Activated naive CD4-positive, alpha-beta T cell treated with anti-CD3 and anti-CD28 coated beads for 36 hours (primary cell): ENCODE measurements around the gene CORIN. TPM values are rescaled to one million over a fixed set of nuclear protein-coding genes. Genes with fewer than 3 reads are reported as not detected.

Experiments
- CTCF ChIA-PET: fragments of 350-600 bp; sonication (Branson Sonifier 250); formaldehyde crosslinking; loops from one replicate; lab custom pipeline; 2021; ENCODE audit warnings: antibody characterized with exemption; lab: Charles Lee
- DNase-seq: peaks from one replicate; pipeline ENCODE4 v3.0.0-alpha.2; 2020
- H3K27ac Mint-ChIP-seq: one replicate; pipeline ENCODE4 v1.8.0; 2021; ENCODE audit warnings: mild to moderate bottlenecking, mixed read lengths
- H3K27me3 Mint-ChIP-seq: one replicate; pipeline ENCODE4 v1.8.0; 2021; ENCODE audit warnings: low read depth, mixed read lengths
- H3K36me3 Mint-ChIP-seq: one replicate; pipeline ENCODE4 v1.8.0; 2021; ENCODE audit warnings: low read depth, mixed read lengths
- H3K4me1 Mint-ChIP-seq: one replicate; pipeline ENCODE4 v1.8.0; 2021; ENCODE audit warnings: low read depth, mixed read lengths
- H3K4me3 Mint-ChIP-seq: one replicate; pipeline ENCODE4 v1.8.0; 2021; ENCODE audit warnings: mild to moderate bottlenecking, moderate library complexity, mixed read lengths
- H3K9me3 Mint-ChIP-seq: one replicate; pipeline ENCODE4 v1.8.0; 2021; ENCODE audit warnings: mixed read lengths
- intact Hi-C: fragments of 100-400 bp; cut with micrococcal nuclease; formaldehyde crosslinking; loops from one replicate; pipeline ENCODE4 v1.15.1; 2023
- total RNA-seq, 2 experiments: library from RNA; stranded (reverse); gene quantifications; one replicate each; pipeline ENCODE4 v1.2.3, GENCODE V29; 2021

The CORIN gene
- total RNA-seq, 2 experiments from 2014 or later, result 0.07 TPM; not detected in 1

DNA sequence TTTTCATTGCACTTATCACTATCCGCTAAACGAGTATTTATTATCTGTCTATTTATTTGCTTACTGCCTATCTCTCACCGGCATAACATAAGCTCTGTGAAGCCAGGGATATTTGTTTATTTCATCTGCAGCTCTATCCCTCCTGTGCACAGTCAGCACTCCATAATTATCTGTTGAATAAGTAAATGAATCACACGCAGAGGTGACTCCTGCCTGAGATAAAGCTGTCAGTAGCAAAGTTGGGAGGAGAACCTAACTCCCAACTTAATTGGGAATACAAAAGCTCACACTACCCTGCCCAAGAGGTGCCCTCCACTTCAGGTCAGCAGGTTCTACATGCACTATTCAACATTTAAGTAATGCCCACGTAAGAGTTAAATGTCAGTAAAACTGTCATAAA, 85.7 kb downstream of the CORIN start:
- Mint-ChIP-seq H3K9me3 (peaks cover 10% of the 10 kb centered on the region), H3K27ac (no peak overlapping the region), H3K36me3 (no peaks in the 10 kb centered on the region), H3K4me1 (no peaks in the 10 kb centered on the region), H3K4me3 (no peak overlapping the region), H3K27me3 (peaks cover 10% of the 10 kb centered on the region)
- DNase-seq, result no peak
- CTCF ChIA-PET, result no interaction called here
- intact Hi-C loops, result no loop called here

DNA sequence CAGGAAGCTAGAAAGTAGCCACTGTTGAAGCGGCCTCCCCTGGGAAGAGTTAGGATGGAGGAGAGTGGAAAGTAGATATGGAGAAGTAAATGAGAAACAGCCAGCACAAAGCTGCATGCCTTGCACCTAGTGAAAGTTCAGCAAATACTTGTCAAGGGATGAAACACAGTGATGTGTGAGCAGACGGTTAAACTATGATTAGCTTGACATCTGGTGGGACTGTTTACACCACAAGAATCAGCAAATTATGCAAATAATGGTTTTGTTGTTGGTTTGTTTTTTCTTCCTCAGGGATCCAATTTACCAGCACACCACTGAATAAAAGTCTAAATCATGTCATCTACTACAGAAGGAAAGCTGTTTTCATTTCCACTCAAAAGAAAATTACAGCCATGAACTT, 87.1 kb downstream of the CORIN start:
- Mint-ChIP-seq H3K4me3 (no peak overlapping the region), H3K36me3 (no peaks in the 10 kb centered on the region)
- CTCF ChIA-PET, result no interaction called here

DNA sequence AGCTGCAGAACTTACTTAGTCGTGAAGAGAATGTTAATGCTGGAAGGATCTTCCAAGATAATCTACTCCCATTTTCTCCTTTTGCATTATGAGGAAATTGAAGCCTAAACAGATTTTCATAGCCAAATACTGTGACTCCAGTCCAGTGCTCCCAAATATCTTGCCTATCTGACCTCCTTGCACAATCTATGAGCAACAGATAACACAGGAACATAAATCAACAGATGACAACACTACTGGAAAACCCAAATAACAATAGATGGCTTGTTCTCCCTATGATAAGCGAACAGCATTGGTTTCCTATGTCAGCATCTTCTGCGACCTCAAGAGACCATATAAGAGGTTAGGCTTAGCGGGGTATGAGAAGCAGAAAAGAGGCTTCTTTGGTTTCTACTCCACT, 88.0 kb downstream of the CORIN start:
- no peaks in the 10 kb centered on the region for H3K36me3 Mint-ChIP-seq
- H3K9me3 Mint-ChIP-seq, result peaks cover 10% of the 10 kb centered on the region
- CTCF ChIA-PET, result no interaction called here
- peaks cover 10% of the 10 kb centered on the region for H3K27me3 Mint-ChIP-seq
- no peak overlapping the region for H3K4me3 Mint-ChIP-seq
- DNase-seq, result no peak
- H3K4me1 Mint-ChIP-seq, result no peaks in the 10 kb centered on the region
- intact Hi-C loops, result no loop called here
- no peak overlapping the region for H3K27ac Mint-ChIP-seq

More for the DNA sequence above, 87.1 kb downstream of the CORIN start:
- DNase-seq, result no peak
- no peak overlapping the region for H3K27ac Mint-ChIP-seq
- H3K9me3 Mint-ChIP-seq, result peaks cover 10% of the 10 kb centered on the region
- intact Hi-C loops, result no loop called here
- no peaks in the 10 kb centered on the region for H3K4me1 Mint-ChIP-seq
- H3K27me3 Mint-ChIP-seq, result peaks cover 10% of the 10 kb centered on the region

DNA sequence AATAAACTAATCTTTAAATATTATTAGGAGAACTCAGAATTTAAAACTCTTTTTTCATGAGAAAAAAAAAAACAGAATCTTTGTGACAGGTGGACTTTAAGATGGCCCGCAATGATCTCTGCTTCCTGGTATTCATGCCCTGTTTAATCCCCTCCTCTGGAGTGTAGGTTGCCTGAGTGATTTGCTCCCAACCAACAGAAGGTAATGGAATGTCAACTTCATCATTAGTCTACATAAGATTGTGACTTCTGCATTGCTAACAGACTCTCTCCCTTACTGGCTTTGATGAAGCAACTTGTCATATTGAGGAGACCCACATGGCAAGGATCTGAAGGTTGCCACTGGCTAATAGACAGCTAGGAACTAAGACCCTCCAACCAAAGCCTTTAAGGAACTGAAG, 88.8 kb downstream of the CORIN start:
- Mint-ChIP-seq H3K36me3 (no peaks in the 10 kb centered on the region), H3K4me1 (no peaks in the 10 kb centered on the region), H3K27ac (no peak overlapping the region), H3K27me3 (peaks cover 10% of the 10 kb centered on the region), H3K9me3 (peaks cover 10% of the 10 kb centered on the region), H3K4me3 (no peak overlapping the region)
- intact Hi-C loops, result no loop called here
- CTCF ChIA-PET, result interaction anchor here (1.2 kb wide), 1 partner anchor 87 kb away, joined by 3 read pairs; no protein-coding TSS in a partner anchor
- DNase-seq, result no peak

DNA sequence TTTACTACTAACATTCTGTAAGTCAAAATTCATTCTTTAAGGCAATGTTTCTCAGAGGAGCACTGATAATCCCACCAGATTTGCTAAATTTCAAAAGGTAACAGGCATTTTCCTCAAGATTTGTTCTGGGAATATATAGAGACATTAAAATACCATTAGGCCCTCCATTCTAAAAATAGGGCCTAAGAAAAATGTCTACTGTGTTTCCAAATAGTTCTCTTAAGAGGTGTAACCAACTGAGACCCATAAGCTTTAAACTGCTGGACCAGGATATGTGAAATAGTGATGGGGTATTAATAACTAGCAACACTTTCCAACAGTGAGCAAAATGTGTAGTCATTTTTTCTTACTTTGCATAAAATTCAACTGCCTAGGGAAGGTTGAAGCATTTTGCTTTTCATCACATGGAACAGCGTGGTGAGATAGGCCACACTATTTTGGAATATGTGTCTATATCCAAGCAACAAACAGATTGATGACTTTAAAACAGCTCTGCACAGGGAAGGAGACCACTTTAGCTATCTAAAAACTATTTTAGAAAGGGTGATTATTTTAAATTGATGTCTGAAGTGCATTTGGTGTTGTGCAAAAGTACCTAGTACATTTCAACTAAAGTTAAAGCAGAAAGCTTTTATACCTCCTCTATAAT, 89.9 kb downstream of the CORIN start:
- Mint-ChIP-seq H3K4me1 (no peaks in the 10 kb centered on the region), H3K27me3 (peaks cover 9% of the 10 kb centered on the region), H3K27ac (no peak overlapping the region), H3K9me3 (peaks cover 8% of the 10 kb centered on the region), H3K36me3 (no peaks in the 10 kb centered on the region), H3K4me3 (no peak overlapping the region)
- CTCF ChIA-PET, result interaction anchor here (1.2 kb wide), 1 partner anchor 89 kb away, joined by 3 read pairs; no protein-coding TSS in a partner anchor
- intact Hi-C loops, result no loop called here
- no peak for DNase-seq

DNA sequence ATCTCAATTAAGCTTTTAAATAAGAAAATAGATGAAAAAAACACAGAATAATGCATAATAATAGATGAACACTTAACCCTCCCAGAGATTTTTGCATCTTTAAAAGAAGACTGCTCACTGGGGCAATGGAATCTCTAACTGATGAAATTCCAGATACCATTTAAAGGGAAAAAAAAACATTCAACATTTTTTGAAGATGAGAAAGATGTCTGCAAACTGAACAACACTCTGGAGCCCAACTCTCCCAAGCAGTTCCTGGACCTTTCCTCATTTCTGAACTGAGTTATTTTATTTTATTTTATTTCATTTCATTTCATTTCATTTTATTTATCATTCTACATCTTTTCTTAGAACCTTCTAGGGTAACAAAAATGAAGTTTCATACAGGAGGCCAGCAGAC, 90.7 kb downstream of the CORIN start:
- H3K36me3 Mint-ChIP-seq, result no peaks in the 10 kb centered on the region
- DNase-seq, result no peak

DNA sequence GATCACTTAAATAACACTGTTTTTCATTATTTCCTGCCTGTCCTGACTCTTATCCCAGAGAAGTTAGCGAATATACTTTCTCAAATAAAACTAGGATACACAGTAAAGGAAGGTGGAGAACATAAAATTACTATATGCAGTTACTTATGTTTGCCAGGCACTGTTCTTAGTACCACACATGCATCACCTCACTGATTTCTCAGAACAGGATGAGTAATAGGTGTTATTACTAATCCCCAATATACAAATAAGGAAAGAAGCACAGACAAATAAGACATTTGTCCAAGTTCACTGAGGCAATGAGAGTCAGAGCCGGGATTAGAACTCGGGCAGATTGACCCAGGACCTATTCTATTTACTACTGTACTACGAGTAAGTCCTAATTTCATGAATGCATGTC, 91.7 kb downstream of the CORIN start:
- Mint-ChIP-seq H3K27ac (no peak overlapping the region), H3K27me3 (peaks cover 2% of the 10 kb centered on the region), H3K4me1 (no peaks in the 10 kb centered on the region), H3K9me3 (peaks cover 4% of the 10 kb centered on the region), H3K36me3 (no peaks in the 10 kb centered on the region), H3K4me3 (no peak overlapping the region)
- intact Hi-C loops, result no loop called here
- DNase-seq, result no peak
- CTCF ChIA-PET, result no interaction called here

More for the DNA sequence above, 90.7 kb downstream of the CORIN start:
- Mint-ChIP-seq H3K4me1 (no peaks in the 10 kb centered on the region), H3K9me3 (peaks cover 4% of the 10 kb centered on the region), H3K27ac (no peak overlapping the region), H3K27me3 (peaks cover 9% of the 10 kb centered on the region), H3K4me3 (no peak overlapping the region)
- intact Hi-C loops, result no loop called here
- CTCF ChIA-PET, result no interaction called here

DNA sequence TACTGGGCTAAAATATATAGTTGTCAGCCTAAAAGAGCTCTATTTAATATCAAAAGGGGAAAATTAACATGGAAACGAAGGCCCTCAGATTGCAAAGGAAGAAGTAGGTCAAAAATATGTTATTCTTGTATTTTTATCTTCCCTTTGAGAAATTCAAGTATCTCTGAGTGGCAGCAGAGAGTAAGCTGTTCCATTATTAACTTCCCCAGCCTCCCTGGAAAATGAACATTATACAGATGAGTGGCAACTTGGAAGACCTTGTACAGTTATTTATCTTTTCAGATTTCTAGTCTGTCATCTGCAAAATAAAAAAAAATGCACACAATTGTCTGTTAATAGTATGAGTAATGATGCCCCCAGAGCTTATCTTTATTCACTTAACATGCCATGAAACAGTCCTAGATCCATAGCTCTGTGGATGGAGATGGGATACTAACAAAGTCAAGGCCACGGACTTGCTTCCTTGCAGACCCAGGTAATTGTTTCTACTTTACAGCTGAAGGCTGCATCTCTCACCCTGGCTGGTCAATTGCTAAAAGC, 93.0 kb downstream of the CORIN start:
- H3K9me3 Mint-ChIP-seq, result peaks cover 8% of the 10 kb centered on the region
- H3K4me1 Mint-ChIP-seq, result no peaks in the 10 kb centered on the region
- CTCF ChIA-PET, result interaction anchor here (0.9 kb wide), 2 partner anchors 10 to 95 kb away, joined by 3 to 5 read pairs; no protein-coding TSS in a partner anchor
- no peaks in the 10 kb centered on the region for H3K27me3 Mint-ChIP-seq
- intact Hi-C loops, result no loop called here
- no peak overlapping the region for H3K27ac Mint-ChIP-seq
- no peak for DNase-seq
- H3K4me3 Mint-ChIP-seq, result no peak overlapping the region
- H3K36me3 Mint-ChIP-seq, result no peaks in the 10 kb centered on the region

DNA sequence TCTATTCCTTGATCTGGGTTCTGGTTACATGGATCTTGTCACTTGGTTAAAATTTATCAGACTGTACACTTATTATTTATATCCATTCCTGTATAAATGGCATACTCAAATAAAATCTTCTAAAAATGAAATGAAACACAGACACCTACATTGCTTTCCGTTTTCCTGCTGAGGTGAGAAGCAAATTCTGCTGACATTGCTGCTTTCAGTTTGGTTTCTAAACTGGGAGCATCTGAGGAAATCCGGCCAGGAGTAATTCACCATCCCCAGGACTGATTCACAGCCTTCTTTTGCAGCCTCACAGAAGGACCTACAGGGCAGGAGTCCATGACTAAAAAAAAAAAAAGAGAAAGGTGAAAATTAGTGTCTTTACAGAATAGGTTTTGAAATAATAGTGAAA, 93.6 kb downstream of the CORIN start:
- intact Hi-C loops, result no loop called here
- no peak for DNase-seq
- Mint-ChIP-seq H3K4me1 (no peaks in the 10 kb centered on the region), H3K9me3 (peaks cover 11% of the 10 kb centered on the region), H3K27me3 (no peaks in the 10 kb centered on the region), H3K27ac (no peak overlapping the region), H3K36me3 (no peaks in the 10 kb centered on the region), H3K4me3 (no peak overlapping the region)
- CTCF ChIA-PET, result interaction anchor here (0.9 kb wide), 1 partner anchor 95 kb away, joined by 3 read pairs; no protein-coding TSS in a partner anchor

DNA sequence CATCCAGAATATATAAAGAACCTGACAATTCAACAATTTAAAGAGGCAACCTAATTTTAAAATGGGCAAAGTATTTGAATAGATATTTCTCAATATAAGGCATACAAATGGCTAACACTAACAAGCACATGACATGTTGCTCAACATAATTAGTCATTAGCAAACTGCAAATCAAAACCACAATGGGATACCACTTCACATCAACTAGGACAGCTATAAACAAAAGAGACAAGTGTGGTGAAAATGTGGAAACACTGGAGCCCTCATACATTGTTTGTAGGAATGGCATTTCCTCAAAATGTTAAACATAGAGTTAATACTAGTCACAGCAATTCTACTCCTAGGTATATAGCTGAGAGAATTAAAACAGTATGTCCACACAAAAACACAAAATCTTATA, 96.7 kb downstream of the CORIN start:
- DNase-seq, result no peak
- intact Hi-C loops, result no loop called here
- Mint-ChIP-seq H3K9me3 (peaks cover 20% of the 10 kb centered on the region), H3K27ac (no peak overlapping the region), H3K4me3 (no peak overlapping the region), H3K27me3 (peaks cover 3% of the 10 kb centered on the region), H3K4me1 (no peaks in the 10 kb centered on the region), H3K36me3 (no peaks in the 10 kb centered on the region)
- CTCF ChIA-PET, result interaction anchor here (0.6 kb wide), 1 partner anchor 31 kb away, joined by 3 read pairs; no protein-coding TSS in a partner anchor

DNA sequence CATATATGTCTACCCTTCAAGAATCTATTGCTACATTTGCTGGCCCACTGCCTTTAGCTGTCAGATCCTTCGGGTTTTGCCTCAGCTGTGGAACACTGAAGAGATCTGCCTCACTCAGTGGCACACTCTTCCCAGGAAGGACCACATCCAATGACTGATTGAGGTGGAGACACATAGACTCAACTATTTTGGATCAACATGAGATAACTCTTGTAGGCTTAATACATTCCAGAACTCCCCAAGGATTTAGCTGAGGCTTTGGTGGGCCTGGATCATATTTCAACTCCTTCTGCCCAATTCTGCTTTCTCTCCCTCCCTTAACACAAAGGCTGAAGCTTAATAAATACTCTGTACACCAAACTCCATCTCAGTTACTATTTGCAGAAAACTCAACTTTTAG, 100.5 kb downstream of the CORIN start:
- no peaks in the 10 kb centered on the region for H3K4me1 Mint-ChIP-seq
- peaks cover 4% of the 10 kb centered on the region for H3K27me3 Mint-ChIP-seq
- no peak overlapping the region for H3K4me3 Mint-ChIP-seq
- intact Hi-C loops, result no loop called here
- no peaks in the 10 kb centered on the region for H3K36me3 Mint-ChIP-seq
- no peak for DNase-seq
- CTCF ChIA-PET, result interaction anchor here (0.5 kb wide), 1 partner anchor 61 kb away, joined by 3 read pairs; no protein-coding TSS in a partner anchor
- peaks cover 16% of the 10 kb centered on the region for H3K9me3 Mint-ChIP-seq
- no peak overlapping the region for H3K27ac Mint-ChIP-seq

DNA sequence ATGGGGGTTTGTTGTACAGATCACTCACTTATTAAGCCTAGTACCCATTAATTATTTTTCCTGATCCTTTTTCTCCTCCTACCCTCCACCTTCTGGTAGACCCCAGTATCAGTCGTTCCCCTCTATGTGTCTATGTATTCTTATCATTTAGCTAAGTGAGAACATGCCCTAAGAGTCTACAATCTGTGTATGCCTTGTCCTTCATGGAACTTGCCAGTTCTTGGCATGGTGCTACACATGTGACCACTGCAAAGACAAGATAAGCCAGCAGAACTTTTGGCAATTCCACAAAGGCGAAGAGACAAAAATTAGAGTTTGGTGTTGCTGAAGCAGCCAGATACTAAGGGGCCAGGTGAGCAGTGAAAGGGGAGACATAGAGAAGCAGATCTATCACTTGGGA, 101.3 kb downstream of the CORIN start:
- Mint-ChIP-seq H3K4me1 (no peaks in the 10 kb centered on the region), H3K4me3 (no peak overlapping the region), H3K27ac (no peak overlapping the region), H3K36me3 (no peaks in the 10 kb centered on the region), H3K9me3 (peaks cover 16% of the 10 kb centered on the region), H3K27me3 (peaks cover 8% of the 10 kb centered on the region)
- CTCF ChIA-PET, result no interaction called here
- intact Hi-C loops, result no loop called here
- no peak for DNase-seq

DNA sequence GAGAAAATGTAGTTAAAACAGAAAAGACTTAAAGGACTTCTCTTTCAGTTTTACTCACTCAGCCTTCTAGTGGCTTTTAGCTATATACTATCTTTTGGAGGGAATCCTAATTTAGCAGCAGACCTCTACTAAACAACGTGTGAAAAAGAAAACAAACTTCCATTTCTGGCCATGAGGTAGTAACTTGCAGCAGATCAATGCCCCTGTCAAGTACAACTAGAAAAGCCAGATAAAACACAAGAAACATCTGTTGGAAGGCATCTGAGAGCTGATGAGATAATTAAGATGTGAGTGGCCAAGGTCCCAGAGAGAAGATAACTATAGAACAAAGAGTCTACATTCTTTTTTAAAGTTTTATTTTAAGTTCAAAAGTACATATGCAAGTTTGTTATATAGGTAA, 101.7 kb downstream of the CORIN start:
- H3K4me3 Mint-ChIP-seq, result no peak overlapping the region
- H3K27ac Mint-ChIP-seq, result no peak overlapping the region
- H3K36me3 Mint-ChIP-seq, result no peaks in the 10 kb centered on the region
- DNase-seq, result no peak
- intact Hi-C loops, result no loop called here
- no peaks in the 10 kb centered on the region for H3K4me1 Mint-ChIP-seq
- H3K9me3 Mint-ChIP-seq, result peaks cover 16% of the 10 kb centered on the region
- H3K27me3 Mint-ChIP-seq, result peaks cover 11% of the 10 kb centered on the region
- CTCF ChIA-PET, result no interaction called here
